SK-N-MC (cell line): ENCODE results near the gene GRIK4.

Source experiments
- EZH2 ChIP-seq: fragments of 200-600 bp; sonication (generic); IDR thresholded peaks from one replicate; pipeline ENCODE4 v1.6.1; 2017; ENCODE audit warnings: antibody characterized with exemption
- FOXP2 ChIP-seq: optimal IDR thresholded peaks from 2 replicates; pipeline ENCODE3; 2011; ENCODE audit warnings: mild to moderate bottlenecking, moderate library complexity; ENCODE audit not compliant: insufficient read depth; ENCODE audit errors: extremely low read length, control extremely low read depth
- POLR2AphosphoS5 ChIP-seq: IDR thresholded peaks from 2 replicates; pipeline ENCODE4 v1.6.1; 2012; ENCODE audit warnings: mild to moderate bottlenecking, low read depth, low read length, borderline replicate concordance

DNA sequence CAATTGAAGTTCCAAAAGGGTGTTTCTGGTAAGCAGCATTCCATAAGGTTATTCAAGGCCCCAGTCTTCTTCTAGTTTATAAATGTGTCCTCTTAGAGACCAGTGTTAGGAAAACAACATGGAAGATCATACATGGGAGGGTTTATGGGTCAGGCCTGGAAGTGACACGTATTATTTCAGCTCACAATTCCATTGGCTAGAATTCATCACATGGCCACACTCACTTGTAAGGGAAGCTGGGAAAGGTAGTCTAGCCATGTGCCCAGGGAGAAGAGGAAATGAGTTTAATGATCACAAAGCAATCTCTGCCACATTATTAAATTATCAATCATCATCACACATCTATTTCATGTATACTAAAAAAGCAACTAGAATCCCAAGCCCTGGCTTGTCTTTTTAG is 330.6 kb downstream of the GRIK4 start:
- no peak for TF ChIP-seq POLR2AphosphoS5
- TF ChIP-seq EZH2 = no peak
- no peak for TF ChIP-seq FOXP2
